Measurements from ENCODE around the gene TTC36.

- TF ChIP-seq ZNF560 (tag by site-specific recombination; IDR thresholded peaks at IDR 0.05; ENCODE audit: borderline replicate concordance) (no peak), ZNF26 (tag by site-specific recombination; IDR thresholded peaks at IDR 0.05) (no peak), GLI4 (tag by site-specific recombination; IDR thresholded peaks at IDR 0.05) (no peak), KLF9 (tag by site-specific recombination; IDR thresholded peaks at IDR 0.05; ENCODE audit: low read depth) (no peak), ZNF175 (tag by site-specific recombination; IDR thresholded peaks at IDR 0.05) (no peak), HOXA7 (CRISPR knock-in tag; IDR thresholded peaks at IDR 0.05; ENCODE audit: borderline replicate concordance) (no peak), CTCF (tag by site-specific recombination; IDR thresholded peaks at IDR 0.05) (no peak)
These were observed 45.8 kb downstream of the TTC36 start for GRCh38 chr11:118572981-118573550.
